HG03520 (cell line): ENCODE data around the gene ESRP2.

Experiments
- ATAC-seq: cut with Tn5 transposase; IDR thresholded peaks from one replicate; pipeline ENCODE4 v1.9.1; 2021; ENCODE audit warnings: mild to moderate bottlenecking, moderate library complexity; ENCODE audit not compliant: unreplicated experiment

The ESRP2 gene

GRCh38 chr16:68227183-68227793, 8.6 kb downstream of the ESRP2 start:
- ATAC-seq = no peak

- ATAC-seq = no peak
These were observed 9.8 kb downstream of the ESRP2 start for GRCh38 chr16:68226116-68226515.

GRCh38 chr16:68223072-68223471, 12.9 kb downstream of the ESRP2 start:
- no peak for ATAC-seq

- ATAC-seq = no peak
These were observed 16.1 kb downstream of the ESRP2 start for GRCh38 chr16:68219725-68220351.

- no peak for ATAC-seq
These were observed 18.4 kb downstream of the ESRP2 start for GRCh38 chr16:68217506-68217905.

- no peak for ATAC-seq
These were observed 19.7 kb downstream of the ESRP2 start for GRCh38 chr16:68216240-68216639.

- no peak for ATAC-seq
These were observed 20.6 kb downstream of the ESRP2 start for GRCh38 chr16:68215302-68215701.

- no peak for ATAC-seq
These were observed 21.2 kb downstream of the ESRP2 start for GRCh38 chr16:68214726-68215125.

GRCh38 chr16:68206245-68206644, 29.7 kb downstream of the ESRP2 start:
- ATAC-seq = no peak

- no peak for ATAC-seq
These were observed 33.8 kb downstream of the ESRP2 start for GRCh38 chr16:68202091-68202519.

- ATAC-seq = no peak
These were observed 35.7 kb downstream of the ESRP2 start for GRCh38 chr16:68200088-68200783.

- ATAC-seq = no peak
These were observed 38.7 kb downstream of the ESRP2 start for GRCh38 chr16:68197250-68197649.

GRCh38 chr16:68194251-68194650, 41.7 kb downstream of the ESRP2 start:
- ATAC-seq = no peak

- no peak for ATAC-seq
These were observed 45.0 kb downstream of the ESRP2 start for GRCh38 chr16:68190736-68191510.

- ATAC-seq = no peak
These were observed 45.8 kb downstream of the ESRP2 start for GRCh38 chr16:68190081-68190480.

GRCh38 chr16:68188170-68188569, 47.8 kb downstream of the ESRP2 start:
- ATAC-seq = no peak

GRCh38 chr16:68187505-68187904, 48.4 kb downstream of the ESRP2 start:
- ATAC-seq = no peak

- ATAC-seq = no peak
These were observed 49.0 kb downstream of the ESRP2 start for GRCh38 chr16:68186877-68187276.

- no peak for ATAC-seq
These were observed 52.9 kb downstream of the ESRP2 start for GRCh38 chr16:68183046-68183445.

- ATAC-seq = no peak
These were observed 56.1 kb downstream of the ESRP2 start for GRCh38 chr16:68179855-68180254.

GRCh38 chr16:68179196-68179795, 56.6 kb downstream of the ESRP2 start:
- no peak for ATAC-seq
